ENCODE results near the gene ARHGAP23.

Gene ARHGAP23, protein sequence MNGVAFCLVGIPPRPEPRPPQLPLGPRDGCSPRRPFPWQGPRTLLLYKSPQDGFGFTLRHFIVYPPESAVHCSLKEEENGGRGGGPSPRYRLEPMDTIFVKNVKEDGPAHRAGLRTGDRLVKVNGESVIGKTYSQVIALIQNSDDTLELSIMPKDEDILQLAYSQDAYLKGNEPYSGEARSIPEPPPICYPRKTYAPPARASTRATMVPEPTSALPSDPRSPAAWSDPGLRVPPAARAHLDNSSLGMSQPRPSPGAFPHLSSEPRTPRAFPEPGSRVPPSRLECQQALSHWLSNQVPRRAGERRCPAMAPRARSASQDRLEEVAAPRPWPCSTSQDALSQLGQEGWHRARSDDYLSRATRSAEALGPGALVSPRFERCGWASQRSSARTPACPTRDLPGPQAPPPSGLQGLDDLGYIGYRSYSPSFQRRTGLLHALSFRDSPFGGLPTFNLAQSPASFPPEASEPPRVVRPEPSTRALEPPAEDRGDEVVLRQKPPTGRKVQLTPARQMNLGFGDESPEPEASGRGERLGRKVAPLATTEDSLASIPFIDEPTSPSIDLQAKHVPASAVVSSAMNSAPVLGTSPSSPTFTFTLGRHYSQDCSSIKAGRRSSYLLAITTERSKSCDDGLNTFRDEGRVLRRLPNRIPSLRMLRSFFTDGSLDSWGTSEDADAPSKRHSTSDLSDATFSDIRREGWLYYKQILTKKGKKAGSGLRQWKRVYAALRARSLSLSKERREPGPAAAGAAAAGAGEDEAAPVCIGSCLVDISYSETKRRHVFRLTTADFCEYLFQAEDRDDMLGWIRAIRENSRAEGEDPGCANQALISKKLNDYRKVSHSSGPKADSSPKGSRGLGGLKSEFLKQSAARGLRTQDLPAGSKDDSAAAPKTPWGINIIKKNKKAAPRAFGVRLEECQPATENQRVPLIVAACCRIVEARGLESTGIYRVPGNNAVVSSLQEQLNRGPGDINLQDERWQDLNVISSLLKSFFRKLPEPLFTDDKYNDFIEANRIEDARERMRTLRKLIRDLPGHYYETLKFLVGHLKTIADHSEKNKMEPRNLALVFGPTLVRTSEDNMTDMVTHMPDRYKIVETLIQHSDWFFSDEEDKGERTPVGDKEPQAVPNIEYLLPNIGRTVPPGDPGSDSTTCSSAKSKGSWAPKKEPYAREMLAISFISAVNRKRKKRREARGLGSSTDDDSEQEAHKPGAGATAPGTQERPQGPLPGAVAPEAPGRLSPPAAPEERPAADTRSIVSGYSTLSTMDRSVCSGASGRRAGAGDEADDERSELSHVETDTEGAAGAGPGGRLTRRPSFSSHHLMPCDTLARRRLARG (N-terminal part only)

DNA sequence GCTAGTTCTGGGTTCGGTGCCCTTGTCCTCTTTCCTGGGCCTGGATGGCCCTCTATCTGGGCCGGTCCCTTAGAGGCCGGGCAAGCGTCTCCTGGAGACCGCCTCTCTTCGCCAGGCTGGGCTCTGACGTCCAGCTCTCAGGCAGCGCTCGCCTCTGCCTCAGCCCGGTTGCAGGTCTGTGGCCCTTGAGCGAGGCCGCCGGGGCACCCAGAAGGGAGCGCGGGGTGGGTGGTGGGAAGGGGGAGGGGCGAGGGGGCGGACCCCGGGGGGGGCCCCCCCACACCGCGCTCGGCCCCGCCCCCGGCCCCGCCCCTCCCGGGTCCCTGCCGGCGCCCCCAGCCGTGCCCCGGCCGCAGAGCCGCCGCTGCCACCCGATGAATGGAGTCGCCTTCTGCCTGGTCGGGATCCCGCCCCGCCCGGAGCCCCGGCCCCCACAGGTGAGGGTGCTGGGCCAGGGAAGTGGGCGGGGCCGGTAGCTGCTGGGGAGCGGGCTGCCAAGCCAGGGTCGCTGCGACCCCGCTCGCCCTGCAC, at the start of gene ARHGAP23:
Gene ARHGAP23, plus strand, starts transcription at position 353 of the 531 bp plus-strand sequence. Its CDS starts 22 bp downstream, at position 375.
- peaks cover 44% of the 10 kb centered on the region for H3K4me1 ChIP-seq (ENCODE audit: low read depth, poor library complexity, severe bottlenecking)
- TF ChIP-seq, protein P1, sequence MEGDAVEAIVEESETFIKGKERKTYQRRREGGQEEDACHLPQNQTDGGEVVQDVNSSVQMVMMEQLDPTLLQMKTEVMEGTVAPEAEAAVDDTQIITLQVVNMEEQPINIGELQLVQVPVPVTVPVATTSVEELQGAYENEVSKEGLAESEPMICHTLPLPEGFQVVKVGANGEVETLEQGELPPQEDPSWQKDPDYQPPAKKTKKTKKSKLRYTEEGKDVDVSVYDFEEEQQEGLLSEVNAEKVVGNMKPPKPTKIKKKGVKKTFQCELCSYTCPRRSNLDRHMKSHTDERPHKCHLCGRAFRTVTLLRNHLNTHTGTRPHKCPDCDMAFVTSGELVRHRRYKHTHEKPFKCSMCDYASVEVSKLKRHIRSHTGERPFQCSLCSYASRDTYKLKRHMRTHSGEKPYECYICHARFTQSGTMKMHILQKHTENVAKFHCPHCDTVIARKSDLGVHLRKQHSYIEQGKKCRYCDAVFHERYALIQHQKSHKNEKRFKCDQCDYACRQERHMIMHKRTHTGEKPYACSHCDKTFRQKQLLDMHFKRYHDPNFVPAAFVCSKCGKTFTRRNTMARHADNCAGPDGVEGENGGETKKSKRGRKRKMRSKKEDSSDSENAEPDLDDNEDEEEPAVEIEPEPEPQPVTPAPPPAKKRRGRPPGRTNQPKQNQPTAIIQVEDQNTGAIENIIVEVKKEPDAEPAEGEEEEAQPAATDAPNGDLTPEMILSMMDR (conservative IDR thresholded peaks at IDR 0.05; ENCODE audit: low read depth, low read length): no peak
- H3K79me2 ChIP-seq (ENCODE audit: insufficient read depth, low read depth): no peaks in the 10 kb centered on the region; the same call in 1 of the 2 replicates
- H3K27ac ChIP-seq: peak within 1 kb of the TSS; percentile 37
- peak within 1 kb of the TSS; percentile 59 for H3K9ac ChIP-seq
- peak within 1 kb of the TSS; percentile 79 for H2AFZ ChIP-seq (ENCODE audit: low read depth)
- H3K27me3 ChIP-seq (ENCODE audit: insufficient read depth, low read depth): no peaks in the 10 kb centered on the region
- H3K4me3 ChIP-seq (IDR thresholded peaks at IDR 0.05; ENCODE audit: insufficient read depth, low read depth, low read length): no peak within 1 kb of the TSS
- H4K20me1 ChIP-seq (ENCODE audit: insufficient read depth): no peaks in the 10 kb centered on the region
- no peaks in the 10 kb centered on the region for H3K36me3 ChIP-seq (ENCODE audit: insufficient read depth)
- H3K4me2 ChIP-seq: peak within 1 kb of the TSS; percentile 91

DNA sequence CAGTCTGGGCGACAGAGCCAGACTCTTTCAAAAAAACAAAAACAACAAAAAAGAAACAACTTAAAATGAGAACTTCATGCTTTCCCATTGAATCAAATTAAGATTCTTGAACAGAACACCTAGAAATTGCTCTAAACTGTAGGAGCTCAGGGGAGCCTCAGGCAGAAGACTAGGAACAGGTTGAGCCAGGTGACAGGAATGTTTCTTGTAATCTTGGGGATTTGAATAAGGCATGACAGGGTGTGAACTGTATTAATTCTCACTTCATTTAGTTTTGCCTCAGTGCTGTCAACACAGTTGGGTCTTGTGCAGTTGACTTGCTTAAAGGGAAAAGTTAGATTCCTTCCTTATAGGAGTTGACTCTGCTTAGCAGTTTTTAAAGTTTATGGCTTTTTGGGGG, 48.8 kb upstream of the ARHGAP23 start:
- TF ChIP-seq, protein P1 (conservative IDR thresholded peaks at IDR 0.05; ENCODE audit: low read depth, low read length): no peak
- no peaks in the 10 kb centered on the region for H4K20me1 ChIP-seq (ENCODE audit: insufficient read depth)
- H2AFZ ChIP-seq (ENCODE audit: low read depth): no peak overlapping the region
- H3K79me2 ChIP-seq (ENCODE audit: insufficient read depth, low read depth): no peaks in the 10 kb centered on the region
- no peak overlapping the region for H3K27ac ChIP-seq
- no peak overlapping the region for H3K4me3 ChIP-seq (IDR thresholded peaks at IDR 0.05; ENCODE audit: insufficient read depth, low read depth, low read length)
- H3K9ac ChIP-seq: no peak overlapping the region
- H3K4me1 ChIP-seq (ENCODE audit: low read depth, poor library complexity, severe bottlenecking): no peaks in the 10 kb centered on the region
- no peaks in the 10 kb centered on the region for H3K27me3 ChIP-seq (ENCODE audit: insufficient read depth, low read depth)
- no peaks in the 10 kb centered on the region for H3K36me3 ChIP-seq (ENCODE audit: insufficient read depth)
- H3K4me2 ChIP-seq: no peak overlapping the region

DNA sequence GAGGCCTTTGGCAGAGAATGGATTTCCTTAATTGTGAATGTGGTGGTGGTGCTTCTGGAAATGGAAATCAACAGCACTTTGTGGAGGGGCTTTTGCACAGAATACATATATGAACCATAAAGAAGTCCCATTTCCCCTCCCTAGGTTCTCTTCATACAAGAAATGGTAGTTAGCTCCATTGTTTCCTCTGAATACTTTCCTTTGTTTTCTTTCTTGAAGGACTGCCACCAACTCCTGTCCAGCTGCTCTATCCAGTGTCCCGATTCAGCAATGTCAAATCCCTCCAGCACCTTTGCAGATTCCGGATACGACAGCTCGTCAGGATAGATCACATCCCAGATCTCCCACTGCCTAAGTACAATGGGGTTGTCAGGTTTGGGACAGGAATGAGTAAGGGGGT, 33.2 kb upstream of the ARHGAP23 start:
- Histone ChIP-seq H3K9ac (no peak overlapping the region), H3K4me3 (IDR thresholded peaks at IDR 0.05; ENCODE audit: insufficient read depth, low read depth, low read length) (no peak overlapping the region), H3K4me2 (no peak overlapping the region), H3K79me2 (ENCODE audit: insufficient read depth, low read depth) (no peaks in the 10 kb centered on the region), H3K27me3 (ENCODE audit: insufficient read depth, low read depth) (no peaks in the 10 kb centered on the region), H3K4me1 (ENCODE audit: low read depth, poor library complexity, severe bottlenecking) (no peaks in the 10 kb centered on the region), H2AFZ (ENCODE audit: low read depth) (no peak overlapping the region), H3K36me3 (ENCODE audit: insufficient read depth) (no peaks in the 10 kb centered on the region), H4K20me1 (ENCODE audit: insufficient read depth) (no peaks in the 10 kb centered on the region), H3K27ac (no peak overlapping the region)
- TF ChIP-seq, protein P1 (conservative IDR thresholded peaks at IDR 0.05; ENCODE audit: low read depth, low read length): no peak

DNA sequence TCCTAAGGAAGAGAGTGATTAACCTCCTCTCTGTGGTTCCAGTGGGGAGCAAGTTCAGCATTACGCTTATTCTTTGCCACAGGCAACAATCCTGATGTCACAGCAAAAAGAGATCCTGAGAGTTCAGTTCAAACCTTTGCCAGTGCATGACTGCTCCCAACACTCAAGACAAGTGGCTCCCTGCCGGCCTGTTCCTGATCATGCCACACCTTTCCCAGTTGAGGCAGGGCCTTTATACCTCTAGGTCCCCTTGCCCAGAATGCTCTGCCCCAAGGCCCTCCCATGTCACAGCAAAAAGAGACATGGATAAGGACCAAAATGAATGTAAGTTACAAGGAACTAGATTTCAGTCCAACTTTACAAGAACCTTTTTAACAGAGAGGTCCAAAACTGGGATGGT, 31.0 kb upstream of the ARHGAP23 start:
- TF ChIP-seq, protein P1 (conservative IDR thresholded peaks at IDR 0.05; ENCODE audit: low read depth, low read length): no peak
- Histone ChIP-seq H3K36me3 (ENCODE audit: insufficient read depth) (no peaks in the 10 kb centered on the region), H3K4me2 (no peak overlapping the region), H2AFZ (ENCODE audit: low read depth) (no peak overlapping the region), H3K9ac (no peak overlapping the region), H4K20me1 (ENCODE audit: insufficient read depth) (no peaks in the 10 kb centered on the region), H3K27ac (no peak overlapping the region), H3K4me1 (ENCODE audit: low read depth, poor library complexity, severe bottlenecking) (no peaks in the 10 kb centered on the region), H3K4me3 (IDR thresholded peaks at IDR 0.05; ENCODE audit: insufficient read depth, low read depth, low read length) (no peak overlapping the region), H3K27me3 (ENCODE audit: insufficient read depth, low read depth) (no peaks in the 10 kb centered on the region), H3K79me2 (ENCODE audit: insufficient read depth, low read depth) (no peaks in the 10 kb centered on the region)
